DND-41 (cell line): ENCODE measurements around the gene RGPD6.
"Not testable (repeated sequence)": the region's sequence is repeated elsewhere in the genome, so short reads cannot be mapped to it uniquely, and the experiment has no call there.

Source experiments
- CTCF ChIP-seq: IDR thresholded peaks from 2 replicates; pipeline ENCODE4 v1.5.1; 2012; ENCODE audit warnings: borderline replicate concordance, low read length, moderate library complexity, mild to moderate bottlenecking; ENCODE audit not compliant: poor library complexity, severe bottlenecking; ENCODE audit errors: extremely low read depth
- EZH2 ChIP-seq: IDR thresholded peaks from 3 replicates; pipeline ENCODE4 v1.6.1; 2012; ENCODE audit warnings: borderline replicate concordance, low read depth, mild to moderate bottlenecking, moderate library complexity, low read length, inconsistent platforms; ENCODE audit not compliant: severe bottlenecking

GRCh38 chr2:110474898-110475297 is 102.1 kb downstream of the RGPD6 start:
- not testable (repeated sequence) for TF ChIP-seq CTCF, EZH2
